Activated CD4-positive, alpha-beta T cell treated with anti-CD3 and anti-CD28 coated beads for 36 hours (primary cell): ENCODE data around the gene CCDC80. TPM values are rescaled to one million over a fixed set of nuclear protein-coding genes. Genes with fewer than 3 reads are reported as not detected.
"Not testable (repeated sequence)": the region's sequence is repeated elsewhere in the genome, so short reads cannot be mapped to it uniquely, and the experiment has no call there.

Source experiments
- ATAC-seq: fragments of 200-7000 bp; cut with Tn5 transposase; one replicate; pipeline ENCODE4 v1.10.0; 2021; ENCODE audit warnings: mild to moderate bottlenecking, moderate library complexity
- CTCF ChIA-PET: fragments of 350-600 bp; sonication (Branson Sonifier 250); formaldehyde crosslinking; loops from one replicate; lab custom pipeline; 2021; ENCODE audit warnings: antibody characterized with exemption; lab: Charles Lee
- POLR2A ChIA-PET: fragments of 350-600 bp; sonication (Branson Sonifier 250); formaldehyde crosslinking; loops from one replicate; lab custom pipeline; 2021; ENCODE audit warnings: antibody characterized with exemption, inconsistent platforms; lab: Charles Lee
- DNase-seq: peaks from one replicate; pipeline ENCODE4 v3.0.0-alpha.2; 2020
- H3K27ac Mint-ChIP-seq: one replicate; pipeline ENCODE4 v1.8.0; 2021; ENCODE audit warnings: mixed read lengths
- H3K27me3 Mint-ChIP-seq: one replicate; pipeline ENCODE4 v1.8.0; 2021; ENCODE audit warnings: mixed read lengths
- H3K36me3 Mint-ChIP-seq: one replicate; pipeline ENCODE4 v1.8.0; 2021; ENCODE audit warnings: low read depth, mixed read lengths
- H3K4me1 Mint-ChIP-seq: one replicate; pipeline ENCODE4 v1.8.0; 2021; ENCODE audit warnings: mixed read lengths
- H3K4me3 Mint-ChIP-seq: one replicate; pipeline ENCODE4 v1.8.0; 2021; ENCODE audit warnings: mild to moderate bottlenecking, moderate library complexity, mixed read lengths
- H3K9me3 Mint-ChIP-seq: one replicate; pipeline ENCODE4 v1.8.0; 2021; ENCODE audit warnings: low read depth, mixed read lengths
- intact Hi-C, 2 experiments: fragments of 100-400 bp; cut with DNase I in 1 of 2; cut with micrococcal nuclease in 1 of 2; formaldehyde crosslinking; loops; one replicate each; pipeline versions ENCODE4 v1.14.2 to v1.15.1; 2022 to 2024; cut with DNase I, micrococcal nuclease
- total RNA-seq, 2 experiments: library from RNA; stranded (reverse); gene quantifications; one replicate each; pipeline ENCODE4 v1.2.3, GENCODE V29; 2021

Gene CCDC80
- total RNA-seq, 2 experiments from 2014 or later = not detected

DNA sequence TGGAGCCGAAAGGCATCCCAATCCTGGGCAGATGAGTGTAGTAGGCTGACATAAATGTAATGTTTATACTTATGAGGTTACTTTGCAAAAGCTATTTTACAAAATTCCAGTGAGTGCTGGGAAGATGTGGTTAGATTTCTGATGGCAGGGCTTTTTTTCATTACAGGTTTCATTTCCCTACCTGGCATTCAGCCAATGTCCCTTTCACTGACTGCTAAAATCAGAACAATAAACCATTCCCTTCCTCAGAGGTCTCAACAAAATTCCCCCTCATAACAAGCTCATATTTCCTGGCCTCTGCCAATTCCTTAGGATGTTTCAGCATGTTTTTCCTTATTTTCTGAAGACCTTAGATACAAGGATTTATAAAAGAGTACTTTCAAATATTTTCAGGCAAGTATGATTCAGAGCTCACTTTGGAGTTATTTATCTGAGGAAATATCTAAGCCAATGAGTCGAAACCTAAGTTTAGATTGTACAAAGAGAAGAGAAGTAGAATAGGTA, 40.9 kb upstream of the CCDC80 start:
- intact Hi-C loops = no loop called here
- DNase-seq = no peak
- Mint-ChIP-seq H3K36me3 (no peaks in the 10 kb centered on the region), H3K27ac (no peak overlapping the region), H3K4me3 (no peak overlapping the region), H3K9me3 (no peaks in the 10 kb centered on the region), H3K4me1 (peaks cover 11% of the 10 kb centered on the region), H3K27me3 (peaks cover 8% of the 10 kb centered on the region)
- POLR2A ChIA-PET = interaction anchor here (0.6 kb wide), 1 partner anchor 856 kb away, joined by 4 read pairs; no protein-coding TSS in a partner anchor
- CTCF ChIA-PET = interaction anchor here (0.6 to 1.0 kb wide), 4 partner anchors 24 to 313 kb away, joined by 3 read pairs; no protein-coding TSS in a partner anchor
- ATAC-seq = no peak

- no peaks in the 10 kb centered on the region for H3K9me3 Mint-ChIP-seq
- intact Hi-C loops = loop anchor here (1.0 to 5.0 kb wide), 12 partner anchors 33 to 1070 kb away; partner anchors contain the start of genes ATP6V1A (in 1 of the 2), GTPBP8 (in 1 of the 2) and NAA50 (in 1 of the 2)
- no peaks in the 10 kb centered on the region for H3K36me3 Mint-ChIP-seq
- H3K27ac Mint-ChIP-seq = peak overlapping the region; percentile 27
- H3K4me3 Mint-ChIP-seq = no peak overlapping the region
- peaks cover 41% of the 10 kb centered on the region for H3K4me1 Mint-ChIP-seq
- peak; percentile 98 for ATAC-seq
- ChIA-PET CTCF (interaction anchor here (0.6 to 1.5 kb wide), 6 partner anchors 22 to 303 kb away, joined by 3 to 6 read pairs (median 4); no protein-coding TSS in a partner anchor), POLR2A (interaction anchor here (0.7 to 1.0 kb wide), 4 partner anchors 57 to 1066 kb away, joined by 3 to 5 read pairs (median 4); no protein-coding TSS in a partner anchor)
- DNase-seq = peak; percentile 94
- peaks cover 19% of the 10 kb centered on the region for H3K27me3 Mint-ChIP-seq
These were observed 35.8 kb upstream of the CCDC80 start for GRCh38 chr3:112676659-112677234.

DNA sequence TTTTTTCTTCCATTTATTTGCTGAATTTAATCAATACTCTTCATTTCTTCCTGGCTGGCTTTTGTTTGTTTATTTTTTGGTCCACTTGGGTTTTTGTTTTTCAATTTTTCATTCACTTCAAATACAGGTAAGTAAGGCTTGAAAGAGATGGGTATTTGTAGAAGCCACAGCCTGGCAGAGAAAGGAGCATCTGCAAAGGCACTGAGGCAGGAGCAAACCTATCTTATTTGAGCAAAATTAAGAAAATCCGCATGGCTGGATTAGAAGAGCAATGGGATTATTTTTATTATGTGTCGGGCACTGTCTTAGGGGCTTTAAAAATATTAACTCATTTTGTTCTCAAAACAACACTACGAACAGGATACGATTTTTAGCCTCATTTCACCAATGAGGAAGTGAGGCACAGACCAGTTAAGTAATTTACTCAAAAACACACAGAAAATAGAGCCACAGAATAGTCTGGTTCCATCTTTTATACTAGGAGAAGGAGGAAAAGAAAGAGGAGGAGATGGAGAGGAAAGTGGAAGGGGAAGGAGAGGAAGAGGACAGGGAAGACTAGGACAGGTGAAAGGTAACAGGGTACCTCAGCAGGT, 35.1 kb upstream of the CCDC80 start:
- H3K4me1 Mint-ChIP-seq = peaks cover 46% of the 10 kb centered on the region
- no peak for ATAC-seq
- no peak overlapping the region for H3K4me3 Mint-ChIP-seq
- CTCF ChIA-PET = interaction anchor here (0.6 to 1.5 kb wide), 5 partner anchors 21 to 303 kb away, joined by 3 to 6 read pairs (median 4); no protein-coding TSS in a partner anchor
- no peaks in the 10 kb centered on the region for H3K36me3 Mint-ChIP-seq
- H3K27me3 Mint-ChIP-seq = peaks cover 19% of the 10 kb centered on the region
- no peaks in the 10 kb centered on the region for H3K9me3 Mint-ChIP-seq
- POLR2A ChIA-PET = interaction anchor here (0.9 to 1.0 kb wide), 3 partner anchors 58 to 343 kb away, joined by 3 to 5 read pairs (median 3); no protein-coding TSS in a partner anchor
- H3K27ac Mint-ChIP-seq = peak overlapping the region; percentile 69
- intact Hi-C loops = loop anchor here (1.0 to 5.0 kb wide), 11 partner anchors 33 to 1071 kb away; partner anchors contain the start of genes ATP6V1A (in 1 of the 2), GTPBP8 (in 1 of the 2) and NAA50 (in 1 of the 2)
- DNase-seq = no peak

GRCh38 chr3:112675349-112675748, 34.4 kb upstream of the CCDC80 start:
- Mint-ChIP-seq H3K4me3 (no peak overlapping the region), H3K9me3 (no peaks in the 10 kb centered on the region), H3K4me1 (peaks cover 51% of the 10 kb centered on the region), H3K27me3 (peaks cover 19% of the 10 kb centered on the region), H3K27ac (no peak overlapping the region), H3K36me3 (no peaks in the 10 kb centered on the region)
- DNase-seq (no peak), ATAC-seq (no peak)
- intact Hi-C loops = loop anchor here (5.0 kb wide), 2 partner anchors 317 to 332 kb away; partner anchors contain the start of gene GTPBP8 (in 1 of the 2)
- ChIA-PET CTCF (no interaction called here), POLR2A (no interaction called here)

- Mint-ChIP-seq H3K27ac (no peak overlapping the region), H3K4me1 (peaks cover 52% of the 10 kb centered on the region), H3K36me3 (no peaks in the 10 kb centered on the region), H3K9me3 (no peaks in the 10 kb centered on the region), H3K27me3 (peaks cover 20% of the 10 kb centered on the region), H3K4me3 (no peak overlapping the region)
- ChIA-PET POLR2A (interaction anchor here (0.6 kb wide), 1 partner anchor 207 kb away, joined by 3 read pairs; no protein-coding TSS in a partner anchor), CTCF (interaction anchor here (1.0 kb wide), 1 partner anchor 30 kb away, joined by 3 read pairs; no protein-coding TSS in a partner anchor)
- intact Hi-C loops = loop anchor here in 1 of 2 experiments (5.0 kb wide), 1 partner anchor 211 kb away; no protein-coding TSS in a partner anchor
- ATAC-seq = peak; percentile 2
- DNase-seq = peak; percentile 10
These were observed 32.0 kb upstream of the CCDC80 start for GRCh38 chr3:112672716-112673541.

DNA sequence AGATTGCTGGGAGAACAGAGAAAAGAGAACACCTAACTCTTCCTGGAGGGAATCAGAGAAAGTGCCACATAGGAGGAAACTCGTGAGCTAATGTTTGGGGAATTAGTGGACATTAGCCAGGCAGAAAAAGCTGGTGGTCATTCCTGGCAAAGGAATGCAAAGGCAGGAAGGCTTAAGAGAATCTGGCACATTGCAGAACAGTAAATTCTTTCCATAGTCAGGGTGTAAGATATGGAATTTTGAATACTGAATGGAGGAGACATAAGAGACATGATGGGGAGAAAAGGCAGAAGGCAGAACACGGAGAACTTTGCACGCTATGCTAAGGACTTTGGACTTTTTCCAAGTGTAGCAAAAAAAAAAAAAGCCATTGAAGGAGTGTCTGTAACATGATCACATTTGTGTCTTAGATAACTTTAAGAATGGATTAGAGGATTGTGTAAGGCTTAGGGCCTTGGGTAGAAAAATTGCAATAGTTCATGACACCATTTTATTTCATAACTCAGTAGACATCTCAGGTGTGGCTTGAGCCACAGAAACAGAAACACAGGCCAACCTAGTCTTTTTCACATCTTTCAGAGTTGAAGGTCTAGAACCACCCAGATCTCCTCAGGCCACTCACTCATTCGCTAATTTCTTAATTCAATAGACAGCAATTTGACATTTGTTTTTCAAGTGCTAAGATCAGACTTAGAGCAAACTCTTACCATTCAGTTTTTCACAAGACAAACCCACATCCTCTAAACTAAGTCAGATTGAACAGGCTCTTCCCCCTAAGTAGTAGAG, 31.2 kb upstream of the CCDC80 start:
- ChIA-PET CTCF (interaction anchor here (0.5 kb wide), 1 partner anchor 214 kb away, joined by 3 read pairs; no protein-coding TSS in a partner anchor), POLR2A (no interaction called here)
- H3K36me3 Mint-ChIP-seq = no peaks in the 10 kb centered on the region
- DNase-seq (no peak), ATAC-seq (peak; percentile 39)
- H3K27ac Mint-ChIP-seq = no peak overlapping the region
- H3K4me3 Mint-ChIP-seq = no peak overlapping the region
- peaks cover 49% of the 10 kb centered on the region for H3K4me1 Mint-ChIP-seq
- H3K9me3 Mint-ChIP-seq = no peaks in the 10 kb centered on the region
- intact Hi-C loops = loop anchor here in 1 of 2 experiments (5.0 kb wide), 1 partner anchor 210 kb away; no protein-coding TSS in a partner anchor
- peaks cover 19% of the 10 kb centered on the region for H3K27me3 Mint-ChIP-seq

- Mint-ChIP-seq H3K27ac (no peak overlapping the region), H3K4me1 (peaks cover 36% of the 10 kb centered on the region), H3K27me3 (peaks cover 17% of the 10 kb centered on the region), H3K36me3 (no peaks in the 10 kb centered on the region), H3K4me3 (no peak overlapping the region), H3K9me3 (no peaks in the 10 kb centered on the region)
- POLR2A ChIA-PET = no interaction called here
- intact Hi-C loops = loop anchor here in 1 of 2 experiments (5.0 kb wide), 1 partner anchor 209 kb away; no protein-coding TSS in a partner anchor
- no peak for ATAC-seq
- CTCF ChIA-PET = interaction anchor here (0.6 kb wide), 1 partner anchor 300 kb away, joined by 3 read pairs; no protein-coding TSS in a partner anchor
- DNase-seq = no peak
These were observed 29.9 kb upstream of the CCDC80 start for GRCh38 chr3:112670824-112671223.

GRCh38 chr3:112667599-112667998, 26.7 kb upstream of the CCDC80 start:
- intact Hi-C loops = no loop called here
- no peak for DNase-seq
- H3K9me3 Mint-ChIP-seq = no peaks in the 10 kb centered on the region
- H3K27me3 Mint-ChIP-seq = peaks cover 5% of the 10 kb centered on the region
- H3K36me3 Mint-ChIP-seq = no peaks in the 10 kb centered on the region
- peak; percentile 35 for ATAC-seq
- H3K27ac Mint-ChIP-seq = no peak overlapping the region
- ChIA-PET POLR2A (no interaction called here), CTCF (no interaction called here)
- peaks cover 22% of the 10 kb centered on the region for H3K4me1 Mint-ChIP-seq
- no peak overlapping the region for H3K4me3 Mint-ChIP-seq

DNA sequence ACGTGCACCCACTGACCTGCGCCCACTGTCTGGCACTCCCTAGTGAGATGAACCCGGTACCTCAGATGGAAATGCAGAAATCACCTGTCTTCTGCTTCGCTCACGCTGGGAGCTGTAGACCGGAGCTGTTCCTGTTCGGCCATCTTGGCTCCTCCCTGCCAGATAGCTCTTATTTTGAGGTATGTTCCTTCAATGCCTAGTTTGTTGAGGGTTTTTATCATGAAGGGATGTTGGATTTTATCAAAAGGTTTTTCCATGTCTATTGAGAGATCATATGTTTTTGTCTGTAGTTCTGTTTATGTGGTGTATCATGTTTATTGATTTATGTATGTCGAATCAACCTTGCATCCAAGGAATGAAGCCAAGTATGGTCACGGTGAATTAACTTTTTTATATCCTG, 24.1 kb upstream of the CCDC80 start:
- not testable (repeated sequence) for ATAC-seq, H3K27me3 Mint-ChIP-seq

DNA sequence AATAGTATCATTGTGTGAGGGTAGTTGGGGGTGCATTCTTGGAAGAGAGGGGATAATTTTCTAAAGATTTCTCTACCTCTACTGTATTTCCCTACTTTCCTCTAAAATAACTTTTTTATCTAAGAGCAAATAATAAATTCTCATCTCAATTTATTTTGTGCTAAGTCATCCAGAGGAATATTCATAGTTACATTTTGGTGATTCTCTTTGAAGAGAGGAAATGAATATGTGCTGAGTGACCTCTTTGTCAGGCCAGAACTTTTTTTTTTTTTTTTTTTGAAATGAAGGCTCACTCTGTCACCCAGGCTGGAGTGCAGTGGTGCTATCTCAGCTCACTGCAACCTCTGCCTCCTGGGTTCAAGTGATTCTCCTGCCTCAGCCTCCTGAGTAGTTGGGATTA, 15.1 kb upstream of the CCDC80 start:
- ChIA-PET POLR2A (no interaction called here), CTCF (interaction anchor here (0.7 to 4.6 kb wide), 3 partner anchors 14 to 1146 kb away, joined by 3 to 20 read pairs (median 6); no protein-coding TSS in a partner anchor)
- ATAC-seq (no peak), DNase-seq (no peak)
- H3K9me3 Mint-ChIP-seq = no peaks in the 10 kb centered on the region
- H3K36me3 Mint-ChIP-seq = no peaks in the 10 kb centered on the region
- no peaks in the 10 kb centered on the region for H3K27me3 Mint-ChIP-seq
- H3K4me3 Mint-ChIP-seq = no peak overlapping the region
- intact Hi-C loops = no loop called here
- H3K27ac Mint-ChIP-seq = no peak overlapping the region
- H3K4me1 Mint-ChIP-seq = peaks cover 2% of the 10 kb centered on the region

More for the DNA sequence above, 24.1 kb upstream of the CCDC80 start:
- intact Hi-C loops, H3K27ac Mint-ChIP-seq, H3K4me3 Mint-ChIP-seq, DNase-seq, CTCF ChIA-PET, H3K9me3 Mint-ChIP-seq, POLR2A ChIA-PET, H3K36me3 Mint-ChIP-seq, H3K4me1 Mint-ChIP-seq: not testable (repeated sequence)
